Fibroblast of pulmonary artery (primary cell): ENCODE results near the gene ANKS3.

Source experiments
- DNase-seq: peaks from one replicate; pipeline ENCODE4 v3.0.0-alpha.2; 2010; ENCODE audit warnings: low read depth
- H3K4me3 ChIP-seq: replicated peaks from 2 replicates; pipeline ENCODE4 v1.5.1; 2011; ENCODE audit warnings: low read depth, mild to moderate bottlenecking, control low read depth, low read length, moderate library complexity
- CTCF ChIP-seq: IDR thresholded peaks from 2 replicates; pipeline ENCODE4 v1.5.1; 2011; ENCODE audit warnings: mild to moderate bottlenecking, control low read depth, low read length, inconsistent platforms; ENCODE audit errors: missing control alignments

The ANKS3 gene

GRCh38 chr16:4737545-4737944, 3.5 kb upstream of the ANKS3 start:
- TF ChIP-seq CTCF: no peak
- no peak overlapping the region for H3K4me3 ChIP-seq
- no peak for DNase-seq

- no peak overlapping the region for H3K4me3 ChIP-seq
- no peak for TF ChIP-seq CTCF
- DNase-seq: no peak
Measured at GRCh38 chr16:4736546-4736945, 2.5 kb upstream of the ANKS3 start.

- H3K4me3 ChIP-seq: peak overlapping the region; percentile 91
- peak; percentile 79 for DNase-seq
- no peak for TF ChIP-seq CTCF
Measured at GRCh38 chr16:4734730-4735535, 862 bp upstream of the ANKS3 start.

GRCh38 chr16:4733747-4734062, 366 bp downstream of the ANKS3 start:
- DNase-seq: no peak
- peak overlapping the region; percentile 91 for H3K4me3 ChIP-seq
- TF ChIP-seq CTCF: no peak

GRCh38 chr16:4733211-4733742, 794 bp downstream of the ANKS3 start:
- peak overlapping the region; percentile 91 for H3K4me3 ChIP-seq
- no peak for TF ChIP-seq CTCF
- no peak for DNase-seq

GRCh38 chr16:4729876-4730275, 4.2 kb downstream of the ANKS3 start:
- no peak for TF ChIP-seq CTCF
- H3K4me3 ChIP-seq: no peak overlapping the region
- no peak for DNase-seq

GRCh38 chr16:4728676-4729075, 5.4 kb downstream of the ANKS3 start:
- no peak overlapping the region for H3K4me3 ChIP-seq
- DNase-seq: no peak
- no peak for TF ChIP-seq CTCF
